ENCODE results near the gene RPA1.

Gene RPA1

GRCh38 chr17:1912146-1912545 lies 82.3 kb downstream of the RPA1 start:
- no peak for DNase-seq

- no peak for DNase-seq
Observed at GRCh38 chr17:1913702-1914101, 83.9 kb downstream of the RPA1 start.

- no peak for DNase-seq
Observed at GRCh38 chr17:1914661-1915083, 84.9 kb downstream of the RPA1 start.

- DNase-seq: no peak
Observed at GRCh38 chr17:1915889-1916288, 86.1 kb downstream of the RPA1 start.

GRCh38 chr17:1916316-1916715 lies 86.5 kb downstream of the RPA1 start:
- no peak for DNase-seq

GRCh38 chr17:1916963-1917715 lies 87.3 kb downstream of the RPA1 start:
- no peak for DNase-seq

GRCh38 chr17:1918346-1919162 lies 88.7 kb downstream of the RPA1 start:
- no peak for DNase-seq

GRCh38 chr17:1919201-1919600 lies 89.4 kb downstream of the RPA1 start:
- no peak for DNase-seq

- no peak for DNase-seq
Observed at GRCh38 chr17:1920948-1921351, 91.1 kb downstream of the RPA1 start.

- no peak for DNase-seq
Observed at GRCh38 chr17:1928976-1929375, 99.2 kb downstream of the RPA1 start.

GRCh38 chr17:1930337-1930645 lies 100.5 kb downstream of the RPA1 start:
- no peak for DNase-seq

- DNase-seq: no peak
Observed at GRCh38 chr17:1931844-1932579, 102.2 kb downstream of the RPA1 start.

GRCh38 chr17:1933875-1934715 lies 104.3 kb downstream of the RPA1 start:
- DNase-seq: no peak

- no peak for DNase-seq
Observed at GRCh38 chr17:1934901-1935300, 105.1 kb downstream of the RPA1 start.

- DNase-seq: no peak
Observed at GRCh38 chr17:1936766-1937165, 107.0 kb downstream of the RPA1 start.

GRCh38 chr17:1937461-1937860 lies 107.7 kb downstream of the RPA1 start:
- no peak for DNase-seq

GRCh38 chr17:1939981-1940809 lies 110.4 kb downstream of the RPA1 start:
- DNase-seq: no peak

- DNase-seq: no peak
Observed at GRCh38 chr17:1940810-1941185, 111.0 kb downstream of the RPA1 start.

GRCh38 chr17:1941272-1942065 lies 111.7 kb downstream of the RPA1 start:
- no peak for DNase-seq

GRCh38 chr17:1942066-1942365 lies 112.2 kb downstream of the RPA1 start:
- no peak for DNase-seq

Measured in stimulated activated CD4-positive, alpha-beta T cell treated with anti-CD3 and anti-CD28 coated beads, Interleukin-15, amount 100 ng/mL, for 24 hours (primary cell).